Measurements from ENCODE around the gene CCL2. TPM values are rescaled to one million over a fixed set of nuclear protein-coding genes. Genes with fewer than 3 reads are reported as not detected.

The CCL2 gene
- total and polyA plus RNA-seq, 5 experiments from 2014 or later, result 2.6 to 3.1 TPM; not detected in 3

GRCh38 chr17:34290586-34290985 is 35.5 kb downstream of the CCL2 start:
- Mint-ChIP-seq H3K9me3 (peaks cover 0 to 5% (median 0%) of the 10 kb centered on the region in 9 donors), H3K27me3 (peaks cover under 1 to 41% (median 8%) of the 10 kb centered on the region in 5 donors), H3K36me3 (no peaks in the 10 kb centered on the region), H3K4me3 (no peak overlapping the region), H3K27ac (no peak overlapping the region), H3K4me1 (no peaks in the 10 kb centered on the region)
- POLR2A ChIA-PET, result no interaction called here
- ATAC-seq (no peak), DNase-seq (no peak)

- DNase-seq, result no peak
- Mint-ChIP-seq H3K9me3 (peaks cover 0 to 7% (median 0%) of the 10 kb centered on the region in 9 donors), H3K27ac (no peak overlapping the region), H3K36me3 (no peaks in the 10 kb centered on the region), H3K27me3 (peaks cover 2 to 33% (median 8%) of the 10 kb centered on the region in 5 donors), H3K4me3 (no peak overlapping the region), H3K4me1 (no peaks in the 10 kb centered on the region)
- POLR2A ChIA-PET, result no interaction called here
- no peak for ATAC-seq
Measured at GRCh38 chr17:34291721-34292348, 36.8 kb downstream of the CCL2 start.

- ATAC-seq (no peak), DNase-seq (no peak)
- H3K36me3 Mint-ChIP-seq, result peaks cover 0 to 4% (median 0%) of the 10 kb centered on the region in 3 donors
- POLR2A ChIA-PET, result no interaction called here
- peaks cover 0 to 10% (median 2%) of the 10 kb centered on the region in 9 donors for H3K9me3 Mint-ChIP-seq
- peaks cover 14 to 25% (median 19%) of the 10 kb centered on the region in 5 donors for H3K27me3 Mint-ChIP-seq
- peaks cover 0 to 5% (median 0%) of the 10 kb centered on the region in 4 donors for H3K4me1 Mint-ChIP-seq
- H3K4me3 Mint-ChIP-seq, result no peak overlapping the region
- H3K27ac Mint-ChIP-seq, result no peak overlapping the region
Measured at GRCh38 chr17:34299027-34299426, 43.9 kb downstream of the CCL2 start.

GRCh38 chr17:34299956-34300577 is 45.0 kb downstream of the CCL2 start:
- DNase-seq, result no peak
- H3K36me3 Mint-ChIP-seq, result peaks cover 0 to 4% (median 0%) of the 10 kb centered on the region in 3 donors
- H3K4me1 Mint-ChIP-seq, result peaks cover 0 to 5% (median 0%) of the 10 kb centered on the region in 4 donors
- H3K27ac Mint-ChIP-seq, result no peak overlapping the region
- H3K9me3 Mint-ChIP-seq, result peaks cover 0 to 10% (median 2%) of the 10 kb centered on the region in 9 donors
- no peak overlapping the region for H3K4me3 Mint-ChIP-seq
- POLR2A ChIA-PET, result no interaction called here
- no peak for ATAC-seq
- peaks cover 14 to 25% (median 19%) of the 10 kb centered on the region in 5 donors for H3K27me3 Mint-ChIP-seq

GRCh38 chr17:34300652-34301370 is 45.7 kb downstream of the CCL2 start:
- no peak overlapping the region for H3K4me3 Mint-ChIP-seq
- H3K27ac Mint-ChIP-seq, result no peak overlapping the region
- peaks cover 12 to 25% (median 21%) of the 10 kb centered on the region in 5 donors for H3K27me3 Mint-ChIP-seq
- POLR2A ChIA-PET, result no interaction called here
- DNase-seq, result no peak
- peaks cover 0 to 5% (median 0%) of the 10 kb centered on the region in 4 donors for H3K4me1 Mint-ChIP-seq
- peaks cover 0 to 8% (median 0%) of the 10 kb centered on the region in 9 donors for H3K9me3 Mint-ChIP-seq
- H3K36me3 Mint-ChIP-seq, result peaks cover 0 to 4% (median 0%) of the 10 kb centered on the region in 3 donors
- no peak for ATAC-seq

- no peak for DNase-seq
- Mint-ChIP-seq H3K27me3 (peaks cover 15 to 25% (median 22%) of the 10 kb centered on the region in 5 donors), H3K4me3 (no peak overlapping the region), H3K4me1 (peaks cover 0 to 5% (median 0%) of the 10 kb centered on the region in 4 donors), H3K9me3 (peaks cover 0 to 8% (median 0%) of the 10 kb centered on the region in 9 donors), H3K27ac (no peak overlapping the region), H3K36me3 (peaks cover 0 to 4% (median 0%) of the 10 kb centered on the region in 3 donors)
- POLR2A ChIA-PET, result no interaction called here
- ATAC-seq, result no peak
Measured at GRCh38 chr17:34301986-34302385, 46.9 kb downstream of the CCL2 start.

GRCh38 chr17:34302636-34303035 is 47.6 kb downstream of the CCL2 start:
- H3K4me1 Mint-ChIP-seq, result peaks cover 0 to 5% (median 0%) of the 10 kb centered on the region in 4 donors
- H3K4me3 Mint-ChIP-seq, result no peak overlapping the region

GRCh38 chr17:34303606-34304005 is 48.5 kb downstream of the CCL2 start:
- H3K27me3 Mint-ChIP-seq, result peaks cover 11 to 19% (median 17%) of the 10 kb centered on the region in 5 donors
- POLR2A ChIA-PET, result no interaction called here
- H3K27ac Mint-ChIP-seq, result no peak overlapping the region
- H3K4me1 Mint-ChIP-seq, result peaks cover 0 to 5% (median 0%) of the 10 kb centered on the region in 4 donors
- peaks cover 0 to 4% (median 0%) of the 10 kb centered on the region in 3 donors for H3K36me3 Mint-ChIP-seq
- ATAC-seq (no peak), DNase-seq (no peak)
- H3K4me3 Mint-ChIP-seq, result no peak overlapping the region
- peaks cover 0 to 5% (median 0%) of the 10 kb centered on the region in 9 donors for H3K9me3 Mint-ChIP-seq

More at GRCh38 chr17:34302636-34303035, 47.6 kb downstream of the CCL2 start:
- no peak overlapping the region for H3K27ac Mint-ChIP-seq
- peaks cover 15 to 25% (median 22%) of the 10 kb centered on the region in 5 donors for H3K27me3 Mint-ChIP-seq
- H3K36me3 Mint-ChIP-seq, result peaks cover 0 to 4% (median 0%) of the 10 kb centered on the region in 3 donors
- ATAC-seq (no peak), DNase-seq (no peak)
- POLR2A ChIA-PET, result no interaction called here
- H3K9me3 Mint-ChIP-seq, result peaks cover 0 to 8% (median 0%) of the 10 kb centered on the region in 9 donors

GRCh38 chr17:34305061-34305460 is 50.0 kb downstream of the CCL2 start:
- Mint-ChIP-seq H3K27me3 (peaks cover 4 to 14% (median 10%) of the 10 kb centered on the region in 5 donors), H3K27ac (no peak overlapping the region), H3K36me3 (peaks cover 0 to 4% (median 0%) of the 10 kb centered on the region in 3 donors), H3K9me3 (no peaks in the 10 kb centered on the region), H3K4me3 (no peak overlapping the region), H3K4me1 (no peaks in the 10 kb centered on the region)
- DNase-seq (no peak), ATAC-seq (no peak)
- POLR2A ChIA-PET, result no interaction called here

GRCh38 chr17:34305606-34306005 is 50.5 kb downstream of the CCL2 start:
- no peak for DNase-seq
- H3K27ac Mint-ChIP-seq, result no peak overlapping the region
- peaks cover 0 to 4% (median 0%) of the 10 kb centered on the region in 3 donors for H3K36me3 Mint-ChIP-seq

GRCh38 chr17:34306466-34306865 is 51.4 kb downstream of the CCL2 start:
- H3K4me1 Mint-ChIP-seq, result no peaks in the 10 kb centered on the region
- POLR2A ChIA-PET, result no interaction called here
- DNase-seq, result no peak
- no peaks in the 10 kb centered on the region for H3K36me3 Mint-ChIP-seq
- no peak overlapping the region for H3K27ac Mint-ChIP-seq
- no peak overlapping the region for H3K4me3 Mint-ChIP-seq
- no peaks in the 10 kb centered on the region for H3K9me3 Mint-ChIP-seq
- peaks cover 3 to 6% (median 5%) of the 10 kb centered on the region in 5 donors for H3K27me3 Mint-ChIP-seq
- no peak for ATAC-seq

More at GRCh38 chr17:34305606-34306005, 50.5 kb downstream of the CCL2 start:
- Mint-ChIP-seq H3K4me1 (no peaks in the 10 kb centered on the region), H3K27me3 (peaks cover 3 to 11% (median 10%) of the 10 kb centered on the region in 5 donors), H3K4me3 (no peak overlapping the region), H3K9me3 (no peaks in the 10 kb centered on the region)
- POLR2A ChIA-PET, result no interaction called here
- ATAC-seq, result no peak

All from naive thymus-derived CD8-positive, alpha-beta T cell (primary cell).